HG03135 (cell line): ENCODE results near the gene TMEM176B.
"Not testable (repeated sequence)": the region's sequence is repeated elsewhere in the genome, so short reads cannot be mapped to it uniquely, and the experiment has no call there.

ENCODE experiments used
- ATAC-seq: cut with Tn5 transposase; IDR thresholded peaks from one replicate; pipeline ENCODE4 v1.9.1; 2021; ENCODE audit warnings: mild to moderate bottlenecking, moderate library complexity; ENCODE audit not compliant: unreplicated experiment

The TMEM176B gene

GRCh38 chr7:150791746-150792452 is 8.3 kb downstream of the TMEM176B start:
- ATAC-seq, result no peak

- no peak for ATAC-seq
Observed at GRCh38 chr7:150791304-150791703, 8.9 kb downstream of the TMEM176B start.

GRCh38 chr7:150790416-150791075 is 9.6 kb downstream of the TMEM176B start:
- ATAC-seq, result no peak

GRCh38 chr7:150788474-150789269 is 11.5 kb downstream of the TMEM176B start:
- no peak for ATAC-seq

DNA sequence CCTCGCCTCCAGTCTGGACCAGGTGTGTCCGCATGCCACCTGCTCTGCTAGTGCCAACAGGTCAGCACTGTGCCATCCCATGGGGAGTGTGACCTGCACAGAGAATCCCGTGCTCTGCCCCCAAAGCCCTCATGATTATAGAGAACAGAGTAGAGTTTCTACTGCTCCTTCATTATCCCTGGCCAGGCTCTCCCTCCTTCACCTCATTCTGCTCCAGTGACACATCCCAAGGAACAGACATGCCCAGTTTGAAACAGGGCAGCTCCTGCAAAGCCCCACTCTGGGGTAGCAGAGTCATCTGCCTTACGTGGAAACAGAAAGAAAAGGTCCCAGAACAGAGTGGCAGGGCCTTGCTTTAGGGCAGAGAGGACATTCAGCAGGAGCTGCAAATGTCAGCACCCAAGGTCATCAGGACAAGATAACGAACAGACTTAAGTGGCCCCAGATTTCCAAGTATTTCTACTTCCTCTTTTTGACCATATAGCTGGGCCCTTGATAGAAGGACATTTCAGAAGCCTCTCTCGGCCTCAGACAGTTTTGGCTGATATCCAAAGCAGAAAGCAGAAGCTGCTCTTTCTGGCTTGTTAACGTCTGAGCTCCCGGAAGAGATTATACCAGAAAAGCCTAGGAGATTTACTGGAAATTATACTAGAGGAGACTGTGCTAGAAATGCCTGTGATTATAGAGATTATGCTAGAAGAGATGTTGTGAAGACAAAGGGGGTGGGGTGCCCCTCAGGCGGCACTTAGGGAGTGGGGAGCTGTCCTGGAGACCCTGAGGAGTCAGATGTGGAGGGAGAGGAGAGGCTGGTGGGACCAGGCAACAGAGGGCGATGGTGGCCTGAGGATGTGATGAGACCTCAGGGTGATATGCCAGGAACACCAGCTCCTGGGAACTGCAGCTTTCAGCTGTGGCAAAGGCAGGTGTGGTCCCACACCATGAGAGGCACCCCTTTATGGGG is 12.6 kb downstream of the TMEM176B start:
- no peak for ATAC-seq

GRCh38 chr7:150784954-150785353 is 15.2 kb downstream of the TMEM176B start:
- ATAC-seq, result no peak

- ATAC-seq, result no peak
Observed at GRCh38 chr7:150784120-150784736, 15.9 kb downstream of the TMEM176B start.

- no peak for ATAC-seq
Observed at GRCh38 chr7:150781961-150782360, 18.2 kb downstream of the TMEM176B start.

GRCh38 chr7:150781103-150781502 is 19.1 kb downstream of the TMEM176B start:
- ATAC-seq, result no peak

GRCh38 chr7:150780292-150780691 is 19.9 kb downstream of the TMEM176B start:
- no peak for ATAC-seq

DNA sequence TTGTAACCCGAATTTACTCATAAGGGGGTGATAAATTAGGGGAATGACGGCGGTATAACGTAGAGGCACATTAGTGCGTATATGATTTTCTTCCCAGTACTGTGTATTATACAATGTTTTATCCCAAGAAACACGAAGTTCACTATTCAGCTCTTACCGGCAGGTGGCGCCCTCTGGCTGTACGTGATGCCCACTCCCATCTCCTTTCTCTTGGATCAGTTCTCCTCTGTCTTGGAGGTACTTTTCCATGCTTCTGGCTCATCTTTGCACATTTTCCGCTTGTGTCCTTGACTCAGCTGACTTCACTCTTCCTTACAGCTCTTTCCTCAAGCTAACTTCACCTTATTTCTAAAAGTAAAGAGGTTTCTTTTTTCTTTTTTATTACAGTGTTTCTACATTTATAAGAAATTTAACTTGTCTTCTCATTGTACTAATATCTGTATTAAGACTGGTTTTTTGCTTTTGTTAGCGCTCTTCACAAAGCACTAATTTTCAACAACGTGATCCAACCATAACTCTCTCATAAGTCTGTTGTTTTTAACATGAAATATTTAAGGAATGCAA is 21.3 kb downstream of the TMEM176B start:
- no peak for ATAC-seq

DNA sequence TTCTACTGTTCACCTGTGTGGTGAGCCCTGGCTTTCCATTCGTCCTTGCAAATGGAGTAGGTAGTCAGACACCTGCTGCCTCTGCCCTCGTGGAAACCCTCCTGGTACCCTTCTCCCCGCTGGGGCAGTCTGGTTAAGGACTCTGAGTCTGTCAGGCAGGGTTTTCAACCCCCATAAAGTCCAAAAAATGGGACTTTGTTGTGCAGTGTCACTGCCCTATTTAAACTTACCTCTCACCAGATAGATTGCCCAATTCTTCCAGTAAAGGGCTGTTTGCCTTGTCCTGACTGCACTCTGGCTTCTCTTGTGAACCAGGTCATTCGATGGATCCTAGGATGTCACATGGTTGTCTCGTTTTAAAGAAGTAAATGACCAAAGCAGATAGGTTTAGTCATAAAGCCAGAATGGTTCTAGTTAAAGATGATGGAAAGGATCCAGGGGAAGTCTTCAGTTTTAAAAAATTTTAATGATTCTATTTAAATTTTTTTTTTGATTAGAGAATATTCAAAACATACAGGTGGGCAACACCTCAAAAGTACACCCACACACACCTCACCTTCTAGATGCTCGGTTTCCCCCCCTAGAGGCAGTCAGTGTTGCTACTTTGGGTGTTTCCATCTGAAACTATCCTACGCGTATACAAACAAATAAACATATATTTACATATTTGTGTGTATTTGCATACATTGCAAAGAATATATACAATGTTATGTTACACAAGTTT is 22.0 kb downstream of the TMEM176B start:
- ATAC-seq, result no peak

GRCh38 chr7:150774131-150774530 is 26.0 kb downstream of the TMEM176B start:
- ATAC-seq, result not testable (repeated sequence)

DNA sequence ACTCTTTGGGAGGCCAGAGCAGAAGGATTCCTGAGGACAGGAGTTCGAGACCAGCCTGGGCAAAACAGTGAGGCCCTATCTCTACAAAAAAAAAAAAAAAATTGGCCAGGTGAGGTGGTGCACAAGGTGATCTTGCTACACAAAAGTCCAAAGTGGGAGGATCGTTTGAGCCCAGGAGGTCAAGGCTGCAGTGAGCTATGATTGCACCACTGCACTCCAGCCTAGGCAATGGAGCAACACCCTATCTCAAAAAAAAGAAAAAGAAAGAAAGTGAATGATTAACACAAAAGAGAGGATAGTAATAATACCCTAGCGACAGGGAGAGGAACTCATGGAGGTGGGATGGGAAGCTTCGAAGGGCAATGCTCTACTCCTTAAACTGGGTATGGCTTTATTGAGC is 30.4 kb downstream of the TMEM176B start:
- ATAC-seq, result no peak

DNA sequence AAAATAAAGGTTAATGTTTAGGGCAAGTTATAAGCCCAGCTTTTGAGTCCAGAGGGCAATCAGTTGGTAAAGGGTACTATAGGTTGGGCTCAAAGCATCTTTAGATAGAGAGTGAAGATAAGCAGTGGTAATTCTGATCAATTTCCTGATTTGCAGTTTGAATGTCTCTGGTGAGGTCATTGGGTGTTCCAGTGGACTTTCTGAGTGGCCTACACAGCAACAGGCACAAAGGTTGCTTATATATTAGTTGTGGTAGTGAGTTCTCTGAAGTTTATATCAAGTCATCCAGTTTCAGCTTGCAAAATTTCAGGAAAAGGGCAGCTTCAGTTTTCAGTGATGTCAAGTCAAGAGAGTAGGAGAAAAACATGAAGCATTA is 33.8 kb downstream of the TMEM176B start:
- ATAC-seq, result no peak

DNA sequence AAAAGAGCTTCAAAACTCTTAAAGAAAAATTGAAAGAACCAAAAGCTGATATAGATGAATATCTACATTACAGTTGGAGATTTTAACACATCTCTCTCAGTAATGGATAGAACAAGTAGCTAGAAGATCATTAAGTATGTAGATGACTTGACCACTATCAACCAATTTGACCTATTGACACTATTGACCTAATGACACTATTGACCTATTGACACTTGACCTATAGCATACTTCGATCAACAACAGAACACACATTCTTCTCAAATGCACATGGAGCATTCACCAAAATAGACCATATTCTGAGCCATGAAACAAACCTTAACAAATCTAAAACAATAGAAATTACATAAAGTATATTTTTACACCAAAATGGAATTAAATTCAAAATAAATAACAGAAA is 40.7 kb downstream of the TMEM176B start:
- no peak for ATAC-seq

DNA sequence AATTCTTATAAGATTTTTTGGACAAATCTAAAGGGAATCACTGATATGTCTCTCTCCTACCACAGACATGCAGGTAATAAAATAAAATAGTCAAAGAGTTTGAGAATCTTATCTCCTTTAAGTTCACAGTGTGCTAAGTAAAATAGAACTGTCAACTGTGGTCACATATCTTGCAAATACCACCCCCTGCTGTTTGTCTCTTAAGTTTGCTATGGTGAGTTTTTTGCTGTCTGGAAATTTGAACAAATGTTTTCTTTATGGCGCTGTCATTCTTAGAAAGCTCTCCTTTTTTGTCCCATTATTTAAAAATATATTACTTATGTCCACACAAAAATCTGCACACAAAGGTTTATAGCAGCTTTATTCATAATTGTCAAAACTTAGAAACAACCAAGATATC is 43.3 kb downstream of the TMEM176B start:
- no peak for ATAC-seq

GRCh38 chr7:150756166-150756565 is 44.0 kb downstream of the TMEM176B start:
- ATAC-seq, result no peak

- no peak for ATAC-seq
Observed at GRCh38 chr7:150755473-150756099, 44.6 kb downstream of the TMEM176B start.
